ENCODE data around the gene FARP2. TPM values are rescaled to one million over a fixed set of nuclear protein-coding genes. Genes with fewer than 3 reads are reported as not detected.

Gene FARP2
- total and polyA plus RNA-seq, 10 of the 15 experiments (the other 5 are each of a cell fraction or from before 2014, with no cell fraction given): 5.5 to 67.5 (median 36.8) TPM

DNA sequence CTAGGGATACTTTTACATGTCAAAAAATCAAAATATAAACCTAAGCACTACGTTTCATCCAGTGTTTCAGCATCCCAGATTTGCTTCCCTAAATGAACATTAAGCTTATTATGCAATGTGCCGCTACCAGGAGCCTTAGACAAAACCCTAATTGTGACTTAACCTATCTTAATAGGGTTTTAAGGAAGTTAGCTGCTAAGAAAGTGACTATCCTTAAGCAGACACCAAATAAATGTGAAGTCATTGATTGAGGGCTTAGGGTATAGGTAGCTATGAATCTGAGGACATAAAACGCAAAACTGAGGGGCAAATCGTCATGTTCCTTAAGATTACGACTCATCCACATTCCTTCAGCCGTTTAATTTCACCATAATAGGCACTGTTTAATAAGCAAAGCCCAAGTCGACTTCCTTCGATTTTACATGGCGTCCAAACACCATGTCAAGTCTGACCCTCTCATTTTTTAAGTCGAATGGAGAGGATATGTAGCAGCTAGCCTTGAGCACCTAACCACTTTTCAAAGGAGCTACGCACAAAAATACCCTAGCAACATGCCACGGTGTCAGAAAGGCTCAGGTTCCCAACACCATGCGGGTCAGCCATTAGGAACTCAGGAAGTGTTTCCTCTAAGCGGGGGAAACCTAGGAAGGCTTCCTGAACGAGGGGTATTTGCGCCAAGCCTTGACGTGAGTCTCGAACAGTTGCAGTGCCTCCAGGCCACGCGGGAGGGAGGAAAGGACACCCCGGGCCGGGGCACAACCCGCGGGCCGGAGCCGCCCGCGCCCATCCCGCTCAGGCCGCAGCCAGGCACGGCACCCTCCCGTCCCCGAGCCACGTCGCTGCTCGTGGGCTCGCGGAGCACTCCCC lies 41.6 kb upstream of the FARP2 start (continued):
- no peak; the same call in 1 of the 2 replicates for TF ChIP-seq ESRRA (IDR thresholded peaks at IDR 0.05; ENCODE audit: low read length)
- peak; percentile 86; the same call in 1 of the 2 replicates for TF ChIP-seq GATAD2B (conservative IDR thresholded peaks at IDR 0.05; ENCODE audit: low read depth)
- no peak for TF ChIP-seq ZNF24 (IDR thresholded peaks at IDR 0.05)
- no peak; the same call in 1 of the 2 replicates for TF ChIP-seq CHD2 (IDR thresholded peaks at IDR 0.05; ENCODE audit: borderline replicate concordance, low read depth, low read length)
- TF ChIP-seq GABPA (IDR thresholded peaks at IDR 0.05; ENCODE audit: low read depth): no peak
- TF ChIP-seq SMAD1 (IDR thresholded peaks at IDR 0.05; ENCODE audit: low read depth, partially characterized antibody): no peak
- TF ChIP-seq, protein P1, sequence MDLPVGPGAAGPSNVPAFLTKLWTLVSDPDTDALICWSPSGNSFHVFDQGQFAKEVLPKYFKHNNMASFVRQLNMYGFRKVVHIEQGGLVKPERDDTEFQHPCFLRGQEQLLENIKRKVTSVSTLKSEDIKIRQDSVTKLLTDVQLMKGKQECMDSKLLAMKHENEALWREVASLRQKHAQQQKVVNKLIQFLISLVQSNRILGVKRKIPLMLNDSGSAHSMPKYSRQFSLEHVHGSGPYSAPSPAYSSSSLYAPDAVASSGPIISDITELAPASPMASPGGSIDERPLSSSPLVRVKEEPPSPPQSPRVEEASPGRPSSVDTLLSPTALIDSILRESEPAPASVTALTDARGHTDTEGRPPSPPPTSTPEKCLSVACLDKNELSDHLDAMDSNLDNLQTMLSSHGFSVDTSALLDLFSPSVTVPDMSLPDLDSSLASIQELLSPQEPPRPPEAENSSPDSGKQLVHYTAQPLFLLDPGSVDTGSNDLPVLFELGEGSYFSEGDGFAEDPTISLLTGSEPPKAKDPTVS (IDR thresholded peaks at IDR 0.05; ENCODE audit: low read depth, low read length): no peak
- TF ChIP-seq STAT1 (conservative IDR thresholded peaks at IDR 0.05): no peak
- peak; percentile 67; the same call in 1 of the 2 replicates for TF ChIP-seq ZNF217 (IDR thresholded peaks at IDR 0.05)
- no peak; a peak in 1 of 4 replicates for TF ChIP-seq BHLHE40 (IDR thresholded peaks at IDR 0.05; ENCODE audit: borderline replicate concordance in 1 of 2, low read depth in 2 of 2, low read length in 1 of 2)
- TF ChIP-seq, protein P2, sequence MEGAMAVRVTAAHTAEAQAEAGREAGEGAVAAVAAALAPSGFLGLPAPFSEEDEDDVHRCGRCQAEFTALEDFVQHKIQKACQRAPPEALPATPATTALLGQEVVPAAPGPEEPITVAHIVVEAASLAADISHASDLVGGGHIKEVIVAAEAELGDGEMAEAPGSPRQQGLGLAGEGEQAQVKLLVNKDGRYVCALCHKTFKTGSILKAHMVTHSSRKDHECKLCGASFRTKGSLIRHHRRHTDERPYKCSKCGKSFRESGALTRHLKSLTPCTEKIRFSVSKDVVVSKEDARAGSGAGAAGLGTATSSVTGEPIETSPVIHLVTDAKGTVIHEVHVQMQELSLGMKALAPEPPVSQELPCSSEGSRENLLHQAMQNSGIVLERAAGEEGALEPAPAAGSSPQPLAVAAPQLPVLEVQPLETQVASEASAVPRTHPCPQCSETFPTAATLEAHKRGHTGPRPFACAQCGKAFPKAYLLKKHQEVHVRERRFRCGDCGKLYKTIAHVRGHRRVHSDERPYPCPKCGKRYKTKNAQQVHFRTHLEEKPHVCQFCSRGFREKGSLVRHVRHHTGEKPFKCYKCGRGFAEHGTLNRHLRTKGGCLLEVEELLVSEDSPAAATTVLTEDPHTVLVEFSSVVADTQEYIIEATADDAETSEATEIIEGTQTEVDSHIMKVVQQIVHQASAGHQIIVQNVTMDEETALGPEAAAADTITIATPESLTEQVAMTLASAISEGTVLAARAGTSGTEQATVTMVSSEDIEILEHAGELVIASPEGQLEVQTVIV (IDR thresholded peaks at IDR 0.05; ENCODE audit: borderline replicate concordance, partially characterized antibody): no peak
- no peak for TF ChIP-seq ZSCAN29 (IDR thresholded peaks at IDR 0.05)
- TF ChIP-seq HDGF (IDR thresholded peaks at IDR 0.05): no peak
- TF ChIP-seq, protein P3, sequence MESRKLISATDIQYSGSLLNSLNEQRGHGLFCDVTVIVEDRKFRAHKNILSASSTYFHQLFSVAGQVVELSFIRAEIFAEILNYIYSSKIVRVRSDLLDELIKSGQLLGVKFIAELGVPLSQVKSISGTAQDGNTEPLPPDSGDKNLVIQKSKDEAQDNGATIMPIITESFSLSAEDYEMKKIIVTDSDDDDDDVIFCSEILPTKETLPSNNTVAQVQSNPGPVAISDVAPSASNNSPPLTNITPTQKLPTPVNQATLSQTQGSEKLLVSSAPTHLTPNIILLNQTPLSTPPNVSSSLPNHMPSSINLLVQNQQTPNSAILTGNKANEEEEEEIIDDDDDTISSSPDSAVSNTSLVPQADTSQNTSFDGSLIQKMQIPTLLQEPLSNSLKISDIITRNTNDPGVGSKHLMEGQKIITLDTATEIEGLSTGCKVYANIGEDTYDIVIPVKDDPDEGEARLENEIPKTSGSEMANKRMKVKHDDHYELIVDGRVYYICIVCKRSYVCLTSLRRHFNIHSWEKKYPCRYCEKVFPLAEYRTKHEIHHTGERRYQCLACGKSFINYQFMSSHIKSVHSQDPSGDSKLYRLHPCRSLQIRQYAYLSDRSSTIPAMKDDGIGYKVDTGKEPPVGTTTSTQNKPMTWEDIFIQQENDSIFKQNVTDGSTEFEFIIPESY (IDR thresholded peaks at IDR 0.05): no peak
- 0 out of 2 replicates have a peak, but pooled peaks have one; percentile 39 for TF ChIP-seq TARDBP (IDR thresholded peaks at IDR 0.05; ENCODE audit: borderline replicate concordance)
- no peak for TF ChIP-seq ETV6 (conservative IDR thresholded peaks at IDR 0.05 in 1 of 2, IDR thresholded peaks at IDR 0.05 in 1 of 2; ENCODE audit: borderline replicate concordance in 1 of 2, low read depth in 1 of 2)
- TF ChIP-seq SREBF2 (IDR thresholded peaks at IDR 0.05; ENCODE audit: low read length): no peak
- TF ChIP-seq MYC (IDR thresholded peaks at IDR 0.05; ENCODE audit: insufficient read depth, insufficient read length, insufficient replicate concordance, low read length, severe bottlenecking): peak; percentile 44
- no peak for TF ChIP-seq USF2 (IDR thresholded peaks at IDR 0.05; ENCODE audit: borderline replicate concordance, low read depth, low read length)
- TF ChIP-seq JUNB (IDR thresholded peaks at IDR 0.05): no peak

All from GM12878 (cell line).